WTC11 (cell line): ENCODE data around the gene P2RY6. TPM values are rescaled to one million over a fixed set of nuclear protein-coding genes. Genes with fewer than 3 reads are reported as not detected.

Experiments used
- ATAC-seq: fragments of 200-7000 bp; cut with Tn5 transposase; 2 replicates; pipeline ENCODE4 v1.10.0; 2021; ENCODE audit warnings: mild to moderate bottlenecking, moderate library complexity
- CTCF ChIA-PET: fragments of 300-600 bp; sonication (Branson Sonifier 250); formaldehyde crosslinking; loops from one replicate; lab custom pipeline; 2021; ENCODE audit warnings: antibody characterized with exemption; lab: Charles Lee
- POLR2A ChIA-PET: fragments of 350-600 bp; sonication (Branson Sonifier 250); formaldehyde crosslinking; loops from one replicate; lab custom pipeline; 2021; ENCODE audit warnings: antibody characterized with exemption; lab: Charles Lee
- DNase-seq: peaks from one replicate; pipeline ENCODE4 v3.0.0; 2021; ENCODE audit warnings: low spot score
- H3K27ac Mint-ChIP-seq: 2 replicates; pipeline ENCODE4 v1.8.0; 2021; ENCODE audit warnings: mixed read lengths
- H3K27me3 Mint-ChIP-seq: 2 replicates; pipeline ENCODE4 v1.8.0; 2021; ENCODE audit warnings: low read depth, mild to moderate bottlenecking, moderate library complexity, mixed read lengths
- H3K36me3 Mint-ChIP-seq: 2 replicates; pipeline ENCODE4 v1.8.0; 2021; ENCODE audit warnings: mixed read lengths
- H3K4me1 Mint-ChIP-seq: 2 replicates; pipeline ENCODE4 v1.8.0; 2022; ENCODE audit warnings: mixed read lengths
- H3K4me3 Mint-ChIP-seq: 2 replicates; pipeline ENCODE4 v1.8.0; 2021; ENCODE audit warnings: mild to moderate bottlenecking, moderate library complexity, mixed read lengths
- H3K9me3 Mint-ChIP-seq: 2 replicates; pipeline ENCODE4 v1.8.0; 2021; ENCODE audit warnings: mixed read lengths
- CREB1 ChIP-seq: sonication (generic); formaldehyde crosslinking; IDR thresholded peaks from 2 replicates; pipeline ENCODE4 v1.8.0; 2023; ENCODE audit warnings: mild to moderate bottlenecking, missing genetic modification reagents
- CREM ChIP-seq: sonication (generic); formaldehyde crosslinking; IDR thresholded peaks from 2 replicates; pipeline ENCODE4 v1.8.1; 2022; ENCODE audit warnings: mild to moderate bottlenecking, missing genetic modification reagents, moderate library complexity
- EMX1 ChIP-seq: fragments of 250-450 bp; sonication (Bioruptor Pico); IDR thresholded peaks from 2 replicates; pipeline ENCODE4 v1.8.0; 2021; ENCODE audit warnings: mild to moderate bottlenecking
- OVOL2 ChIP-seq: fragments of 250-450 bp; sonication (Bioruptor Pico); IDR thresholded peaks from 2 replicates; pipeline ENCODE4 v1.9.0; 2021; ENCODE audit warnings: mild to moderate bottlenecking, borderline replicate concordance
- PRRX2 ChIP-seq: fragments of 250-450 bp; sonication (Bioruptor Pico); IDR thresholded peaks from 2 replicates; pipeline ENCODE4 v1.8.0; 2021; ENCODE audit warnings: mild to moderate bottlenecking
- ZNF138 ChIP-seq: sonication (generic); formaldehyde crosslinking; conservative IDR thresholded peaks from 2 replicates; pipeline ENCODE4 v1.8.1; 2022; ENCODE audit warnings: mild to moderate bottlenecking, moderate library complexity, missing genetic modification reagents
- ZNF671 ChIP-seq: fragments of 250-450 bp; sonication (Bioruptor Pico); IDR thresholded peaks from 2 replicates; pipeline ENCODE4 v1.8.0; 2021; ENCODE audit warnings: mild to moderate bottlenecking
- total RNA-seq: library from RNA; stranded (reverse); gene quantifications from 3 replicates; pipeline ENCODE4 v1.2.3, GENCODE V29; 2021
- TF ChIP-seq, protein P1 (sequence below): sonication (generic); formaldehyde crosslinking; IDR thresholded peaks from 2 replicates; pipeline ENCODE4 v1.8.1; 2023; ENCODE audit warnings: mild to moderate bottlenecking, missing genetic modification reagents
- TF ChIP-seq, protein P2 (sequence below): sonication (generic); formaldehyde crosslinking; IDR thresholded peaks from 2 replicates; pipeline ENCODE4 v1.8.0; 2022; ENCODE audit warnings: missing genetic modification reagents
- TF ChIP-seq, protein P3 (sequence below): sonication (generic); formaldehyde crosslinking; IDR thresholded peaks from 2 replicates; pipeline ENCODE4 v1.8.0; 2022; ENCODE audit warnings: mild to moderate bottlenecking, missing genetic modification reagents
- TF ChIP-seq, protein P4 (sequence below): sonication (generic); formaldehyde crosslinking; IDR thresholded peaks from 2 replicates; pipeline ENCODE4 v1.8.1; 2023; ENCODE audit warnings: mild to moderate bottlenecking, moderate library complexity, missing genetic modification reagents
- TF ChIP-seq, protein P5 (sequence below): sonication (generic); formaldehyde crosslinking; conservative IDR thresholded peaks from 2 replicates; pipeline ENCODE4 v1.8.1; 2023; ENCODE audit warnings: mild to moderate bottlenecking, low read depth, missing genetic modification reagents, moderate library complexity
- TF ChIP-seq, protein P6 (sequence below): fragments of 250-450 bp; sonication (Bioruptor Pico); IDR thresholded peaks from 2 replicates; pipeline ENCODE4 v1.8.0; 2021; ENCODE audit warnings: mild to moderate bottlenecking
- TF ChIP-seq, protein P7 (sequence below): sonication (generic); formaldehyde crosslinking; IDR thresholded peaks from 2 replicates; pipeline ENCODE4 v1.8.0; 2022; ENCODE audit warnings: mild to moderate bottlenecking, missing genetic modification reagents
- TF ChIP-seq, protein P8 (sequence below): sonication (generic); formaldehyde crosslinking; IDR thresholded peaks from 2 replicates; pipeline ENCODE4 v1.8.1; 2023; ENCODE audit warnings: mild to moderate bottlenecking, missing genetic modification reagents, moderate library complexity

Gene P2RY6
- total RNA-seq, 1 experiment from 2014 or later = not detected

DNA sequence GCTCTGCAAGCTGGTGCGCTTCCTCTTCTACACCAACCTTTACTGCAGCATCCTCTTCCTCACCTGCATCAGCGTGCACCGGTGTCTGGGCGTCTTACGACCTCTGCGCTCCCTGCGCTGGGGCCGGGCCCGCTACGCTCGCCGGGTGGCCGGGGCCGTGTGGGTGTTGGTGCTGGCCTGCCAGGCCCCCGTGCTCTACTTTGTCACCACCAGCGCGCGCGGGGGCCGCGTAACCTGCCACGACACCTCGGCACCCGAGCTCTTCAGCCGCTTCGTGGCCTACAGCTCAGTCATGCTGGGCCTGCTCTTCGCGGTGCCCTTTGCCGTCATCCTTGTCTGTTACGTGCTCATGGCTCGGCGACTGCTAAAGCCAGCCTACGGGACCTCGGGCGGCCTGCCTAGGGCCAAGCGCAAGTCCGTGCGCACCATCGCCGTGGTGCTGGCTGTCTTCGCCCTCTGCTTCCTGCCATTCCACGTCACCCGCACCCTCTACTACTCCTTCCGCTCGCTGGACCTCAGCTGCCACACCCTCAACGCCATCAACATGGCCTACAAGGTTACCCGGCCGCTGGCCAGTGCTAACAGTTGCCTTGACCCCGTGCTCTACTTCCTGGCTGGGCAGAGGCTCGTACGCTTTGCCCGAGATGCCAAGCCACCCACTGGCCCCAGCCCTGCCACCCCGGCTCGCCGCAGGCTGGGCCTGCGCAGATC is 37.5 kb upstream of the P2RY6 start:
- DNase-seq (no peak), ATAC-seq (no peak)
- CTCF ChIA-PET = interaction anchor here (0.6 to 6.1 kb wide), 5 partner anchors 8 to 73 kb away, joined by 4 to 129 read pairs (median 20); no protein-coding TSS in a partner anchor
- H3K27me3 Mint-ChIP-seq = no peaks in the 10 kb centered on the region
- H3K27ac Mint-ChIP-seq = no peak overlapping the region
- no peak overlapping the region for H3K4me3 Mint-ChIP-seq
- no peaks in the 10 kb centered on the region for H3K9me3 Mint-ChIP-seq
- H3K4me1 Mint-ChIP-seq = peaks cover 4% of the 10 kb centered on the region
- TF ChIP-seq ZNF671 (CRISPR knock-in tag) = no peak
- POLR2A ChIA-PET = no interaction called here
- H3K36me3 Mint-ChIP-seq = no peaks in the 10 kb centered on the region

DNA sequence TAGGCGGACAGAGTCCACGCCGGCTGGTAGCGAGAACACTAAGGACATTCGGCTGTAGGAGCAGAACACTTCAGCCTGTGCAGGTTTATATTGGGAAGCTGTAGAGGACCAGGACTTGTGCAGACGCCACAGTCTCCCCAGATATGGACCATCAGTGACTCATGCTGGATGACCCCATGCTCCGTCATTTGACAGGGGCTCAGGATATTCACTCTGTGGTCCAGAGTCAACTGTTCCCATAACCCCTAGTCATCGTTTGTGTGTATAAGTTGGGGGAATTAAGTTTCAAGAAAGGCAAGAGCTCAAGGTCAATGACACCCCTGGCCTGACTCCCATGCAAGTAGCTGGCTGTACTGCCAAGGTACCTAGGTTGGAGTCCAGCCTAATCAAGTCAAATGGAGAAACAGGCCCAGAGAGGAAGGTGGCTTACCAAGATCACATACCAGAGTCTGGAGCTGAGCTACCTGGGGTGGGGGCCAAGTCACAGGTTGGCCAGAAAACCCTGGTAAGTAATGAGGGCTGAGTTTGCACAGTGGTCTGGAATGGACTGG is 36.8 kb upstream of the P2RY6 start:
- ChIA-PET CTCF (interaction anchor here (0.6 to 6.1 kb wide), 13 partner anchors 10 to 437 kb away, joined by 3 to 129 read pairs (median 13); partner anchors contain the start of genes P2RY2 and P2RY6), POLR2A (no interaction called here)
- no peak for ATAC-seq
- Mint-ChIP-seq H3K9me3 (no peaks in the 10 kb centered on the region), H3K4me3 (no peak overlapping the region), H3K27ac (no peak overlapping the region), H3K4me1 (0 out of 2 replicates have a peak, but pooled peaks cover 3% of the 10 kb centered on the region), H3K27me3 (no peaks in the 10 kb centered on the region), H3K36me3 (no peaks in the 10 kb centered on the region)
- no peak for DNase-seq
- TF ChIP-seq OVOL2 (CRISPR knock-in tag) = no peak
- TF ChIP-seq, protein P1, sequence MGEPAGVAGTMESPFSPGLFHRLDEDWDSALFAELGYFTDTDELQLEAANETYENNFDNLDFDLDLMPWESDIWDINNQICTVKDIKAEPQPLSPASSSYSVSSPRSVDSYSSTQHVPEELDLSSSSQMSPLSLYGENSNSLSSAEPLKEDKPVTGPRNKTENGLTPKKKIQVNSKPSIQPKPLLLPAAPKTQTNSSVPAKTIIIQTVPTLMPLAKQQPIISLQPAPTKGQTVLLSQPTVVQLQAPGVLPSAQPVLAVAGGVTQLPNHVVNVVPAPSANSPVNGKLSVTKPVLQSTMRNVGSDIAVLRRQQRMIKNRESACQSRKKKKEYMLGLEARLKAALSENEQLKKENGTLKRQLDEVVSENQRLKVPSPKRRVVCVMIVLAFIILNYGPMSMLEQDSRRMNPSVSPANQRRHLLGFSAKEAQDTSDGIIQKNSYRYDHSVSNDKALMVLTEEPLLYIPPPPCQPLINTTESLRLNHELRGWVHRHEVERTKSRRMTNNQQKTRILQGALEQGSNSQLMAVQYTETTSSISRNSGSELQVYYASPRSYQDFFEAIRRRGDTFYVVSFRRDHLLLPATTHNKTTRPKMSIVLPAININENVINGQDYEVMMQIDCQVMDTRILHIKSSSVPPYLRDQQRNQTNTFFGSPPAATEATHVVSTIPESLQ (CRISPR knock-in tag) = no peak
- TF ChIP-seq, protein P2, sequence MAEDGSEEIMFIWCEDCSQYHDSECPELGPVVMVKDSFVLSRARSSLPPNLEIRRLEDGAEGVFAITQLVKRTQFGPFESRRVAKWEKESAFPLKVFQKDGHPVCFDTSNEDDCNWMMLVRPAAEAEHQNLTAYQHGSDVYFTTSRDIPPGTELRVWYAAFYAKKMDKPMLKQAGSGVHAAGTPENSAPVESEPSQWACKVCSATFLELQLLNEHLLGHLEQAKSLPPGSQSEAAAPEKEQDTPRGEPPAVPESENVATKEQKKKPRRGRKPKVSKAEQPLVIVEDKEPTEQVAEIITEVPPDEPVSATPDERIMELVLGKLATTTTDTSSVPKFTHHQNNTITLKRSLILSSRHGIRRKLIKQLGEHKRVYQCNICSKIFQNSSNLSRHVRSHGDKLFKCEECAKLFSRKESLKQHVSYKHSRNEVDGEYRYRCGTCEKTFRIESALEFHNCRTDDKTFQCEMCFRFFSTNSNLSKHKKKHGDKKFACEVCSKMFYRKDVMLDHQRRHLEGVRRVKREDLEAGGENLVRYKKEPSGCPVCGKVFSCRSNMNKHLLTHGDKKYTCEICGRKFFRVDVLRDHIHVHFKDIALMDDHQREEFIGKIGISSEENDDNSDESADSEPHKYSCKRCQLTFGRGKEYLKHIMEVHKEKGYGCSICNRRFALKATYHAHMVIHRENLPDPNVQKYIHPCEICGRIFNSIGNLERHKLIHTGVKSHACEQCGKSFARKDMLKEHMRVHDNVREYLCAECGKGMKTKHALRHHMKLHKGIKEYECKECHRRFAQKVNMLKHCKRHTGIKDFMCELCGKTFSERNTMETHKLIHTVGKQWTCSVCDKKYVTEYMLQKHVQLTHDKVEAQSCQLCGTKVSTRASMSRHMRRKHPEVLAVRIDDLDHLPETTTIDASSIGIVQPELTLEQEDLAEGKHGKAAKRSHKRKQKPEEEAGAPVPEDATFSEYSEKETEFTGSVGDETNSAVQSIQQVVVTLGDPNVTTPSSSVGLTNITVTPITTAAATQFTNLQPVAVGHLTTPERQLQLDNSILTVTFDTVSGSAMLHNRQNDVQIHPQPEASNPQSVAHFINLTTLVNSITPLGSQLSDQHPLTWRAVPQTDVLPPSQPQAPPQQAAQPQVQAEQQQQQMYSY (CRISPR knock-in tag) = no peak
- TF ChIP-seq, protein P3, sequence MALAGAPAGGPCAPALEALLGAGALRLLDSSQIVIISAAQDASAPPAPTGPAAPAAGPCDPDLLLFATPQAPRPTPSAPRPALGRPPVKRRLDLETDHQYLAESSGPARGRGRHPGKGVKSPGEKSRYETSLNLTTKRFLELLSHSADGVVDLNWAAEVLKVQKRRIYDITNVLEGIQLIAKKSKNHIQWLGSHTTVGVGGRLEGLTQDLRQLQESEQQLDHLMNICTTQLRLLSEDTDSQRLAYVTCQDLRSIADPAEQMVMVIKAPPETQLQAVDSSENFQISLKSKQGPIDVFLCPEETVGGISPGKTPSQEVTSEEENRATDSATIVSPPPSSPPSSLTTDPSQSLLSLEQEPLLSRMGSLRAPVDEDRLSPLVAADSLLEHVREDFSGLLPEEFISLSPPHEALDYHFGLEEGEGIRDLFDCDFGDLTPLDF = no peak
- no peak for TF ChIP-seq PRRX2 (CRISPR knock-in tag)
- TF ChIP-seq, protein P4, sequence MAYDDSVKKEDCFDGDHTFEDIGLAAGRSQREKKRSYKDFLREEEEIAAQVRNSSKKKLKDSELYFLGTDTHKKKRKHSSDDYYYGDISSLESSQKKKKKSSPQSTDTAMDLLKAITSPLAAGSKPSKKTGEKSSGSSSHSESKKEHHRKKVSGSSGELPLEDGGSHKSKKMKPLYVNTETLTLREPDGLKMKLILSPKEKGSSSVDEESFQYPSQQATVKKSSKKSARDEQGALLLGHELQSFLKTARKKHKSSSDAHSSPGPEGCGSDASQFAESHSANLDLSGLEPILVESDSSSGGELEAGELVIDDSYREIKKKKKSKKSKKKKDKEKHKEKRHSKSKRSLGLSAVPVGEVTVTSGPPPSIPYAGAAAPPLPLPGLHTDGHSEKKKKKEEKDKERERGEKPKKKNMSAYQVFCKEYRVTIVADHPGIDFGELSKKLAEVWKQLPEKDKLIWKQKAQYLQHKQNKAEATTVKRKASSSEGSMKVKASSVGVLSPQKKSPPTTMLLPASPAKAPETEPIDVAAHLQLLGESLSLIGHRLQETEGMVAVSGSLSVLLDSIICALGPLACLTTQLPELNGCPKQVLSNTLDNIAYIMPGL (CRISPR knock-in tag) = no peak
- TF ChIP-seq CREM (CRISPR knock-in tag) = no peak
- no peak for TF ChIP-seq ZNF138 (CRISPR knock-in tag)
- TF ChIP-seq, protein P5, sequence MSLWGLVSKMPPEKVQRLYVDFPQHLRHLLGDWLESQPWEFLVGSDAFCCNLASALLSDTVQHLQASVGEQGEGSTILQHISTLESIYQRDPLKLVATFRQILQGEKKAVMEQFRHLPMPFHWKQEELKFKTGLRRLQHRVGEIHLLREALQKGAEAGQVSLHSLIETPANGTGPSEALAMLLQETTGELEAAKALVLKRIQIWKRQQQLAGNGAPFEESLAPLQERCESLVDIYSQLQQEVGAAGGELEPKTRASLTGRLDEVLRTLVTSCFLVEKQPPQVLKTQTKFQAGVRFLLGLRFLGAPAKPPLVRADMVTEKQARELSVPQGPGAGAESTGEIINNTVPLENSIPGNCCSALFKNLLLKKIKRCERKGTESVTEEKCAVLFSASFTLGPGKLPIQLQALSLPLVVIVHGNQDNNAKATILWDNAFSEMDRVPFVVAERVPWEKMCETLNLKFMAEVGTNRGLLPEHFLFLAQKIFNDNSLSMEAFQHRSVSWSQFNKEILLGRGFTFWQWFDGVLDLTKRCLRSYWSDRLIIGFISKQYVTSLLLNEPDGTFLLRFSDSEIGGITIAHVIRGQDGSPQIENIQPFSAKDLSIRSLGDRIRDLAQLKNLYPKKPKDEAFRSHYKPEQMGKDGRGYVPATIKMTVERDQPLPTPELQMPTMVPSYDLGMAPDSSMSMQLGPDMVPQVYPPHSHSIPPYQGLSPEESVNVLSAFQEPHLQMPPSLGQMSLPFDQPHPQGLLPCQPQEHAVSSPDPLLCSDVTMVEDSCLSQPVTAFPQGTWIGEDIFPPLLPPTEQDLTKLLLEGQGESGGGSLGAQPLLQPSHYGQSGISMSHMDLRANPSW = no peak
- TF ChIP-seq, protein P6, sequence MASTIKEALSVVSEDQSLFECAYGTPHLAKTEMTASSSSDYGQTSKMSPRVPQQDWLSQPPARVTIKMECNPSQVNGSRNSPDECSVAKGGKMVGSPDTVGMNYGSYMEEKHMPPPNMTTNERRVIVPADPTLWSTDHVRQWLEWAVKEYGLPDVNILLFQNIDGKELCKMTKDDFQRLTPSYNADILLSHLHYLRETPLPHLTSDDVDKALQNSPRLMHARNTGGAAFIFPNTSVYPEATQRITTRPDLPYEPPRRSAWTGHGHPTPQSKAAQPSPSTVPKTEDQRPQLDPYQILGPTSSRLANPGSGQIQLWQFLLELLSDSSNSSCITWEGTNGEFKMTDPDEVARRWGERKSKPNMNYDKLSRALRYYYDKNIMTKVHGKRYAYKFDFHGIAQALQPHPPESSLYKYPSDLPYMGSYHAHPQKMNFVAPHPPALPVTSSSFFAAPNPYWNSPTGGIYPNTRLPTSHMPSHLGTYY = no peak
- TF ChIP-seq, protein P7, sequence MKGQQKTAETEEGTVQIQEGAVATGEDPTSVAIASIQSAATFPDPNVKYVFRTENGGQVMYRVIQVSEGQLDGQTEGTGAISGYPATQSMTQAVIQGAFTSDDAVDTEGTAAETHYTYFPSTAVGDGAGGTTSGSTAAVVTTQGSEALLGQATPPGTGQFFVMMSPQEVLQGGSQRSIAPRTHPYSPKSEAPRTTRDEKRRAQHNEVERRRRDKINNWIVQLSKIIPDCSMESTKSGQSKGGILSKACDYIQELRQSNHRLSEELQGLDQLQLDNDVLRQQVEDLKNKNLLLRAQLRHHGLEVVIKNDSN (CRISPR knock-in tag) = no peak
- no peak for TF ChIP-seq CREB1 (CRISPR knock-in tag)
- TF ChIP-seq, protein P8, sequence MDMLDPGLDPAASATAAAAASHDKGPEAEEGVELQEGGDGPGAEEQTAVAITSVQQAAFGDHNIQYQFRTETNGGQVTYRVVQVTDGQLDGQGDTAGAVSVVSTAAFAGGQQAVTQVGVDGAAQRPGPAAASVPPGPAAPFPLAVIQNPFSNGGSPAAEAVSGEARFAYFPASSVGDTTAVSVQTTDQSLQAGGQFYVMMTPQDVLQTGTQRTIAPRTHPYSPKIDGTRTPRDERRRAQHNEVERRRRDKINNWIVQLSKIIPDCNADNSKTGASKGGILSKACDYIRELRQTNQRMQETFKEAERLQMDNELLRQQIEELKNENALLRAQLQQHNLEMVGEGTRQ (CRISPR knock-in tag) = no peak
- TF ChIP-seq EMX1 = no peak
